ENCODE results near the gene PSMB11.
A peak's percentile ranks its signal among the peaks of the same experiment; 100 is the strongest.
"Not testable (repeated sequence)": the region's sequence is repeated elsewhere in the genome, so short reads cannot be mapped to it uniquely, and the experiment has no call there.

PSMB11 gene

GRCh38 chr14:23042162-23042965 is at the start of gene PSMB11:
PSMB11 (plus strand) TSS chr14:23042212; CDS start chr14:23042226, 14 bp downstream.
- DNase-seq (ENCODE audit: low read depth, low spot score): no peak

GRCh38 chr14:22993517-22993916 is 48.5 kb upstream of the PSMB11 start:
- DNase-seq (ENCODE audit: low read depth, low spot score): no peak

- peak; percentile 45 for DNase-seq (ENCODE audit: low read depth, low spot score)
These were observed 47.2 kb upstream of the PSMB11 start for GRCh38 chr14:22994762-22995275.

GRCh38 chr14:22995889-22996625 is 46.0 kb upstream of the PSMB11 start:
- DNase-seq (ENCODE audit: low read depth, low spot score): no peak

- DNase-seq (ENCODE audit: low read depth, low spot score): no peak
These were observed 45.0 kb upstream of the PSMB11 start for GRCh38 chr14:22996768-22997654.

GRCh38 chr14:22997676-22998323 is 44.2 kb upstream of the PSMB11 start:
- DNase-seq (ENCODE audit: low read depth, low spot score): no peak

- no peak for DNase-seq (ENCODE audit: low read depth, low spot score)
These were observed 43.5 kb upstream of the PSMB11 start for GRCh38 chr14:22998329-22999012.

GRCh38 chr14:23000860-23001259 is 41.2 kb upstream of the PSMB11 start:
- DNase-seq (ENCODE audit: low read depth, low spot score): no peak

- DNase-seq (ENCODE audit: low read depth, low spot score): no peak
These were observed 39.4 kb upstream of the PSMB11 start for GRCh38 chr14:23002592-23002991.

- not testable (repeated sequence) for DNase-seq (ENCODE audit: low read depth, low spot score)
These were observed 37.7 kb upstream of the PSMB11 start for GRCh38 chr14:23004274-23004673.

- DNase-seq (ENCODE audit: low read depth, low spot score): no peak
These were observed 36.4 kb upstream of the PSMB11 start for GRCh38 chr14:23005451-23006187.

GRCh38 chr14:23006188-23006534 is 35.9 kb upstream of the PSMB11 start:
- DNase-seq (ENCODE audit: low read depth, low spot score): no peak

- peak; percentile 96 for DNase-seq (ENCODE audit: low read depth, low spot score)
These were observed 35.2 kb upstream of the PSMB11 start for GRCh38 chr14:23006544-23007419.

GRCh38 chr14:23008831-23009230 is 33.2 kb upstream of the PSMB11 start:
- DNase-seq (ENCODE audit: low read depth, low spot score): no peak

GRCh38 chr14:23009483-23009938 is 32.5 kb upstream of the PSMB11 start:
- DNase-seq (ENCODE audit: low read depth, low spot score): no peak

- DNase-seq (ENCODE audit: low read depth, low spot score): no peak
These were observed 31.9 kb upstream of the PSMB11 start, which contains the start of gene C14orf93 for GRCh38 chr14:23009939-23010726. C14orf93 (minus strand) TSS chr14:23010143; CDS start chr14:22999023, 11,120 bp downstream.

GRCh38 chr14:23013054-23013748 is 28.8 kb upstream of the PSMB11 start:
- DNase-seq (ENCODE audit: low read depth, low spot score): no peak
